Skin epidermis (tissue), 12 donors: ENCODE data around the gene PLXDC2.
"Not testable (repeated sequence)": the region's sequence is repeated elsewhere in the genome, so short reads cannot be mapped to it uniquely, and the experiment has no call there.

Source experiments
- H3K27ac ChIP-seq, 21 experiments: fragments of 200-600 bp; sonication (generic) in 11 of 21; one replicate each; pipeline ENCODE4 v1.5.0; 2020; ENCODE audit warnings: mild to moderate bottlenecking in 3 of 21, inconsistent platforms in 2 of 21, moderate library complexity in 2 of 21
- H3K4me3 ChIP-seq, 7 experiments: fragments of 200-600 bp; sonication (generic) in 2 of 7; one replicate each; pipeline ENCODE4 v1.5.0; 2020; ENCODE audit warnings: inconsistent platforms in 2 of 7, mild to moderate bottlenecking in 2 of 7, moderate library complexity in 1 of 7

PLXDC2 gene

DNA sequence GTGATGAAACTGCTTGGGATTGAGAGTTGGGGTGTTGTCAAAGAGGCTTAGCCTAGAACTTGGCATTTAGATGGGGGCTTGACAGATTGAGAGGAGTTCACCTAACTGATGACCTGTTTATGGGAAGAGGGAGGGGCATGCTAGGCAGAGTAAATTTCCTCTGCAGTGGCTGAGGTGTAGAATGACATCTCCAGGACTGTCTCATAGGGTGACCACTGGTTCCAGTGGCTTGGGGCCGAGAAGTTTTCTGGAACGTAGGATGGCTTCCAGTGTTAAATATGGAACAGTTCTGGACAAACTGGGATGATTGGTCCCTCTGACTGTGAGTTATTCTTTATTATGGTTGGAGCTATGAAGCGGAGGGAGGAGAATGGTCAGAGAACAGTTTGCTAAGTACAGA, 186.4 kb downstream of the PLXDC2 start:
- H3K4me3 ChIP-seq: no peak overlapping the region
- H3K27ac ChIP-seq: peak overlapping the region in 3 of 21 experiments; percentile 20 to 44 (median 26)

DNA sequence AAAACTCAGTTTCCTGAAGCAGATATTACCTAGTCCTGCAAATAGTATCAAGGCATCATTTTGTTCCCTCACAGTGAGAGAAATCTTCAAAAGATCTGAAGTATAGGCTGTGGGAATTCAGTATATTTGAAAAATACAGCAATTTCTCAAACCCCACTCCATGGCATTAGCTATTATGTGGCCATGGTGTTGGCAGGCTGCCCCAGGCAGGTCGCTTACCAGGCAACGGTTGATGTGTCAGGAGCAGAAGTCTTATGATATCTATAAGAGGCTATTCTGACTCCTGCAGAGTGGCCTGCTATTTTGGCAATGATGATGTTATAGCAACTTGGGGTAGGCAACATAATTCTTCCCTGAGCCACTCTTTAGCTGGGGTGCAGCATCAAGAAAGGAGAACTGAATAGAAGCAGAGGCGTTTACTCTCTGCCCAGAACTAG, 187.9 kb downstream of the PLXDC2 start:
- no peak overlapping the region for H3K4me3 ChIP-seq
- H3K27ac ChIP-seq: peak overlapping the region in 19 of 21 experiments; percentile 4 to 82 (median 57)

DNA sequence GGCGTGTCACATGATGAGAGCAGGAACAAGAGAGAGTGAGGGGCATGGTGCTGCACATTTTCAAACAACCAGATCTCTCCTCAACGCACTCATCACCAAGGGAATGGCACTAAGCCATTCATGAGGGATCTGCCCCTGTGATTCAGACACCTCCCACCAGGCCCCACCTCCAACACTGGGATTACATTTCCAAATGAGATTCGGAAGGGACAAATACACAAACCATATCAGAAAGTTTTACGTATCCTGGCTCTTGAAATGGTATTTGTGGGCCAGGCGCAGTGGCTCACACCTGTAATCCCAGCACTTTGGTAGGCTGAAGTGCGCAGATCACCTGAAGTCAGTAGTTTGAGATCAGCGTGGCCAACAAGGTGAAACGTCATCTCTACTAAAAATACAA, 189.4 kb downstream of the PLXDC2 start:
- Histone ChIP-seq H3K4me3 (no peak overlapping the region), H3K27ac (peak overlapping the region in 7 of 21 experiments; percentile 2 to 68 (median 32))

DNA sequence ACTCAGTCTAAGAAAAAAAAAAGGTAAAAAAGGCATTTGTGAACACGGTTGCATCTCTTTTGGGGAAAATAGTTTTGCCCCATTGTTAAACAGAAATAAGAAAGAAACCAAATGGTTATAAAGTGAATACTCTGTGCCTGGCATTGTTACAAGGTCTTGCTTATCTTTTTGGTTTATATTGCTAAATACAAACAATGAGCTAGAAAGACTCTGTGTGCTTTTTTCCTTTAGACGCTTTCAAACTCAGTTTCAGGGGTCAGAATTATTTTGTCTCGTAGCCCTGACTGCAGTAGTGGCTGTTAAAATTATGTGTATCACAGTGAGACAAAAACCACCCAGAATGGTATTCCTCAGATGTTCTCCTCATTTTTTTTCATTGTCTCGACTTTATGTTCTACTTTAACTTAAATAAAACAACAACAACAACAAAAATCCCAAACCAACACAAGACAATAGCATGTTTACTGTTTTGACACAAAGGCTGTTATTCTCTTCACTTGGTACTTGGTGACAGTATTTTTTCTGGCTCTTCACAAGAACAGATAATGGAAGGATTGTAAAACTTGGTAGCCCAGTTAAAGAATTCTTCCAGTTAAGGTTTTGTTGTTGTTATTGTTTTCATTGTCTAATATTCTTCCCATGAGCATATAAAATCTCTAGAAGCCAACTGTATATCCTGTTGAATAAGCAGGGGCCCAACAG, 190.1 kb downstream of the PLXDC2 start:
- H3K4me3 ChIP-seq: no peak overlapping the region
- peak overlapping the region in 2 of 21 experiments; percentile 2 to 32 for H3K27ac ChIP-seq

DNA sequence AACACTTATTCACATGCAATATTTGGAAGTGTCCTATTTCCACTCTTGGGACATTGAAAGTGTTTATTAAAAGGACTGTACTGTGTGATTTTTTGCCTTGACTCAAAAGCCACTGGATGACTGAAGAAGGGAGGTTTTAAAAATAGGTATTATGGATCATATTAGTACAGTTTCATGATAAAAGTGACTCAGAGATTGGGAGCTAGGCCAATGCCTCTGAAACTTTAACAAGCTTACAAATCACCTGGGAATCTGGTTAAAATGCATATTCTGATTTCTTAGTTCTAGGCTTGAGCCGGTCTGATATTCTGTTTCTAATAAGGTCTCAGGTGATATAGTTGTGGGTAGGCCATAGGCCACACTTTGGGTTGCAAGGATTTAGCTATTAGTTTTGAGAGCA, 191.2 kb downstream of the PLXDC2 start:
- H3K27ac ChIP-seq: no peak overlapping the region

DNA sequence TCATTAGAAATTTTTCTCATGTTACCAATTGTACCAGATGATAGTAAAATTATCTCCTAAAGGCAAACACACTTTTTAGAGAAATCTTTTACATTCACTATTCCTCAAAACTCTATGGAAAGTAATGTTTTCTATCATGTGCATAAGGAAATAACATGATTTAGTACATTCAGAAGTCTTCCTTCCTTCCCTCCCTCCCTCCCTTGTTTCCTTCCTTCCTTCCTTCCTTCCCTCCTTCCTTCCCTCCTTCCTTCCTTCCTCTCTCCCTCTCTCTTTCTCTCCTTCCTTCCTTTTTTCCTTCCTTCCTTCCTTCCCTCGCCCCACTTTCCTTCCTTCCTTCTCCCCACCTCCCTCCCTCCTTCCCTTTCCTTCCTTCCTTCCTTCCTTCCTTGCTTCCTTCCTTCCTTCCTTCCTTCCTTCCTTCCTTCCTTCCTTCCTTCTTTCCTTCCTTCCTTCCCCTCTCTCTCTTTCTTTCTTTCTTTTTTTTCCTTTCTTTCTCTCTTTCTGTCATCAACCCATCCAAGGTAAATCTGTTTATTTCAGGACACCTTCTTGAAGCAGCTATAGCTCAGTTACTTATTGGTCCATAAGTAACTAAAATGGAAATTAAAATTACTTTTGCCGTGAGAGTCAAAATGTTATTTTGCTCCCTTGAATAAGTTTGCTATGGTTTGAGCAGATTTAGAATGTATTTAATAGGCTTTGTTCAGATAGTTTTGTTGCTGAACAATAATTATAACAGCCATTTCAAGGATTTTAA, 197.9 kb downstream of the PLXDC2 start:
- Histone ChIP-seq H3K4me3 (no peak overlapping the region), H3K27ac (no peak overlapping the region)

More for the DNA sequence above, 191.2 kb downstream of the PLXDC2 start:
- no peak overlapping the region for H3K4me3 ChIP-seq

DNA sequence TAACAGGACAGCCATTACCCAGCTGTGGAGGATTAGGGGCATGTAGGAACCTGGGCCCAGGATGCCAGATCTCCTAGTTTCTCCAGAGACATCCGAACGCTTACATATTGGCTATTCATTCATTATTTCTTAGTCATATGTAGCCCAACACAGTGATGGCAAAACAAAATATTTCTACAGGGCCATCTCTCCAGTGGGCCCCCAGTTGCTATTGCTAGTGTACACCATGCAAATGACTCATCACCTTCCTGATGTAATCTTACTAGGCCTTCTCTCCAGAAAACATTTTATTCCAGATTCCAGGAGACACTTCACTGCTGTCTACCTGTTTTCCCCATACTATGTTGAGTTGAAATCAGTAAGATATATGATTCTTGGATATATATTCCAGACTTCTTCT, 201.7 kb downstream of the PLXDC2 start:
- H3K4me3 ChIP-seq: no peak overlapping the region
- no peak overlapping the region for H3K27ac ChIP-seq

DNA sequence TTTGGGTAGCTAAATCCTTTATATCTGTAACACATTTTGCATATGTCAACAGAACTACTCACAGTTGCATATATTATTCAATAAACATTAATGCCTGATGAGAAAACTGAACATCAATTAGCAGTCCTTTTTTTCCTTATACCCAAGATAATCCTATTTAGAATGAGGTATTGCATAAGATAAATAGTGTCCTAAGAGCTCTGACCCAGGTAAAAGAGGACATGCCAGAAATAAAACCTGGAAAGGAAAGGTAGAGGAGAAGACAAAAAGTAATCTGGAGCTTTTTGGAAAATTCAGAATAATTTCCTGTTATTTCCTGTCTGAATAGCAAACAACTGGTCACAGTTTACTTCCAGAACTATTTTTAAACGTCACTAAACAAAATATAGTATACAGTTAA, 204.4 kb downstream of the PLXDC2 start:
- no peak overlapping the region for H3K27ac ChIP-seq

DNA sequence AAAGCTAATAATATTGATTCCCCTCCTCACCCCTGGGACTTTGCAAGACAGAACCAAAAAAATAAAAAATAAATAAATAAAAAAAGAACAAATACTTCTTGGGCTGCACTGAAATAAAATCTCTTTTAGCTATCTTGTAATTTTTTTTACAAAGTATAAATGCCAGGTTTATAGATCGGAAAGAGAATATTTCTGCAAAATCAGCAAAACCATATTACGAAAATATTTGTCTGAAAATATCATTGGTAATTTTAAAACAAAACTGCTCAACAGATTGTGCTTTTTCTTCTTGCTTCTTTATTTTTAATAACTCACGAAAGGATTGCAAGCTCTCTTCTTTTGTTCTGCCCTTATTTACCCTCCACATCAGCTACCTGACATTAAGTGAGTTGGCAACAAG, 213.3 kb downstream of the PLXDC2 start:
- Histone ChIP-seq H3K27ac (no peak overlapping the region), H3K4me3 (no peak overlapping the region)

More for the DNA sequence above, 204.4 kb downstream of the PLXDC2 start:
- H3K4me3 ChIP-seq: no peak overlapping the region

DNA sequence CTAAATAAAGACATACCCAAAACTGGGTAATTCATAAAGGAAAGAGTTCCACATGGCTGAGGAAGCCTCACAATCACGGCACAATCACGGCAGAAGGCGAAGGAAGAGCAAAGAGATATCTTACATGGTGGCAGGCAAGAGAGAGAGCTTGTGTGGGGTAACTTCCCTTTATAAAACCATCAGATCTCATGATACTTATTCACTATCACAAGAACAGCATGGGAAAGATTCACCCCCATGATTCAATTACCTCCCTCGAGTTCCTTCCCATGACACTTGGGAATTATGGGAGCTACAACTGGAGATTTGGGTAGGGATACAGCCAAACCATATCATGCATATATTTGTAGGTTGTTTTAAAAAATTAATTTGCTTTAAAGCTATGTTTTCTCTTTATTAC, 217.2 kb downstream of the PLXDC2 start:
- H3K27ac ChIP-seq: no peak overlapping the region
- H3K4me3 ChIP-seq: no peak overlapping the region

DNA sequence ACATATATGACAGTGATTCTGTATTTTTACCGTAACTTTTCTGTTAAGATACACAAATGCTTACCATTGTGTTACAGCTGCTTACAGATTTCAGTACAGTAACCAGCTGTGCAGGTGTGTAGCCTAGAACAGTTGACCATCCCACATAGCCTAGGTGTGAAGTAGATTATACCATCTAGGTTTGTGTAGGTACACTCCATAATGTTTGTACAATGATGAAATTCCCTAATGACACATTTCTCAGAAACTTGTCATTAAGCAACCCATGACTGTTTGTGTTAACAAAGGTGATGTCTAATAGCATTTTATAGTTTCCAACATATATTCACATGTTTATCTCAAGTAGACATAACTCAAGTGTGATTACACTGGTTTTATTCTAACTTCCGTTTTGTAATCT, 218.5 kb downstream of the PLXDC2 start:
- H3K27ac ChIP-seq: no peak overlapping the region
- H3K4me3 ChIP-seq: no peak overlapping the region

DNA sequence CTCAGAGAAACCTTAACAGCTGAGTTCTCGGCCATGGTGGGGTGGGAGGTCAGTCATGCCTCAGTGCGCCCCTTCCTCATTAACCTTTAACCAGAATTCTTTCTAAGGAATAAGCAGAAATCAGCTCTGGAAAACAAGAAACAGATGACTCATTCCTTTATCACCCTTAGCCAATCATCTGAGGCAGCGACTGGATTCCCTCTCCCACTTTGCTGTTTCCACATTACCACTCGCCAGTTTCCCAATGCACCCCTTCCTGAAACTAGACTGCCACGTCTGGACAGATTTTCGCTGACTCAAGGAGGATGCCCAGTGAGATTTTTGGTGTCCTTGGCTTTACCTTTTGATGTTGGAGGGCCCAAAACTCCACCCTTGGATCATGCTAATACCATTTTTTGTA, 223.8 kb downstream of the PLXDC2 start:
- no peak overlapping the region for H3K4me3 ChIP-seq

DNA sequence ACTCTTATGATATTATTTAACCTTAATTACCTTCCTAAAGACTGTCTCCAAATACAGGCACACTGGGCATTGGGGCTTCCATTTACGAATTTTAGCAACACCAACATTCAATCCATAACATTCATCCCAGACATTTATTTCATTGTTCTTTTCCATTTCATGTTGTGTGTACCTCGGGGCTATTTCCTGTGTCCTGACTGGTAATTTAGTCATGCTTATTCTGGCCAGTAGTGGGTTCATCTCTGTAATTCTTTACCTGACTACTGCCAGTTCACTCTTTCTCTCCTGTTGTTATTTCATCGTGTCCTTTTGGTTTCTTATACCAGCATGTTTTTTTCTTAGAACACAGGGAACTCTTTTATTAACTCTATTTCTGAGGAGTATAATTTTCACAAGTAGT, 225.7 kb downstream of the PLXDC2 start:
- no peak overlapping the region for H3K27ac ChIP-seq
- no peak overlapping the region for H3K4me3 ChIP-seq

More for the DNA sequence above, 223.8 kb downstream of the PLXDC2 start:
- no peak overlapping the region for H3K27ac ChIP-seq

DNA sequence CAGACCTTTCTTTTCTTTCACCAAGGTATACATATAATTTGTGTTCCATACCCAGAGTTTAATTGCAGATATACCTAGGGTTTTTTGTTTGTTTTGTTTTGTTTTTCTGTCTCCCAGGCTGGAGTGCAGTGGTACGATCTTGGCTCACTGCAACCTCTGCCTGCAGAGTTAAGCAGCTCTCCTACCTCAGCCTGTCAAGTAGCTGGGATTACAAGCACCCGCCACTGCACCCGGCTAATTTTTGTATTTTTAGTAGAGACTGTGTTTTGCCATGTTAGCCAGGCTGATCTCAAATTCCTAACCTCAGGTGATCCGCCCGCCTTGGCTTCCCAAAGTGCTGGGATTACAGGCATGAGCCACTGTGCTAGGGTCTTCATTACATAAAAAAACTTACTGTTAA, 228.9 kb downstream of the PLXDC2 start:
- not testable (repeated sequence) for H3K27ac ChIP-seq, H3K4me3 ChIP-seq

DNA sequence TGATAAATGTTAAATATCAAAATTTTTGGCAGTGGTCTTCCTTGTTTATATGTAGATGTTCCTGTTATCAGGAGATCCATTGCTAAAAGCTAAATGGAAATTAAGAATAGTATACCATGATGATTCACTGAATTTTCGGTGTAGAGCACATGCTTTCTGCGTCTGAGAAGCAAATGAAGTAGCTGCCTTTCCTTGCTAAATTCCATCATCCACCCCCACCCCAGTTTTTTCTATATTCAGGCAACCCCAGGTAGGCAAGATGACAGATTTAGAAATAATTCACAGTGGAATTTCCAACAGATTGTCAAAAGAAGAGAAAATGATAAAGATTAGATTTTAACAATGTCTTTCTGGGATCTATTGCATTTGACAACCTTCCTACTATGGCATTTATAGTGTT, 231.9 kb downstream of the PLXDC2 start:
- H3K4me3 ChIP-seq: no peak overlapping the region
- H3K27ac ChIP-seq: no peak overlapping the region

DNA sequence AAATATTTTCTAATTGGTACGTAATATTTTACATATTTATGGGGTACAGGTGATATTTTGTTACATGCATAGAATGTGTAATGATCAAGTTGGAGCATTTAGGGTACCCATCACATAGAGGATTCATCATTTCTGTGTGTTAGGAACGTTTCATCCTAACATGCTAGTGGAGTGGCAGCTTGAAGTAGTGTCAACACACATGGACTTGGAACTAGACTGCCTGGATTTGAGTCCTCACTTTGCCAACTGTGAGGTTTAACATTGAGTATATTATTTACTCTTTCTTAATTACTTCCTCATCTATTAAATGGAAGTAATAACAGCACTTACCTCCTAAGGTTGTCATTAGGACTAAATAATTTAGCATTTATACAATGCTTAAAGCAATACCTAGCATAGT, 241.9 kb downstream of the PLXDC2 start:
- H3K4me3 ChIP-seq: no peak overlapping the region
- no peak overlapping the region for H3K27ac ChIP-seq

DNA sequence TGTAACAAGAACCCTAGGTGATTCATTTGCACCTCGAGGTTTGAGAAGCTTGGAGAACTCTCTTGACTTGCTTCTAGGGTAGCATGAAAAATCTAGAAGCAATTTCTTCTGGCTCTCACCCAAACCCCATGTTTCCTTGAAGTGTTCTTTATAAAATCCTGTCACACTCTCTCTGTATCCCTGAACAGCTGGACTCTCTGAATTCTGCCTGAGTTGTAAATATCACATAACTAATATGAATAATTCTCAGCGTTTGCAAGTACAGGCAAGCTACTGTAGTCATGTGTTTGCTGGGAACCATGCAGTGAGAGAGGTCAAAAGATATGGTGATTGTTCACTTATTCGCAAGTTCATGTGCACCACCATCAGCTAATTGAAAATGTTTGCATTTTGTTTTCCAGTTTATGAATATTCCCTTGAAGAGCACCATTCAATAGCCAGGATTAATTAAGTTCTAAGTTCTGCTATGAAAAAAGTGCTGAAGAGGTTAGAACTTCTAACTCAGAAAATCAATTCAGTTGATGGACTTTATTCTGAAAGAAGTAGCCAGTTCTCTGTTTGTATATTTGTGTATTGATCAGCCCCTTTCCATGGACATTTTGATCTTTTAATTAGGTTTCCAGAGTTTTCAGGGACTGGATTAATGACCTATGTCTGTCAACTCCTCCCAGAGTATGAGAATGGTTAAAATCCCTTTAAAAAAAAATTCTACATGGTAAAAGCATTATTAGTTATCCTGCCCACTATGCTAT, 243.0 kb downstream of the PLXDC2 start:
- Histone ChIP-seq H3K4me3 (no peak overlapping the region), H3K27ac (no peak overlapping the region)

DNA sequence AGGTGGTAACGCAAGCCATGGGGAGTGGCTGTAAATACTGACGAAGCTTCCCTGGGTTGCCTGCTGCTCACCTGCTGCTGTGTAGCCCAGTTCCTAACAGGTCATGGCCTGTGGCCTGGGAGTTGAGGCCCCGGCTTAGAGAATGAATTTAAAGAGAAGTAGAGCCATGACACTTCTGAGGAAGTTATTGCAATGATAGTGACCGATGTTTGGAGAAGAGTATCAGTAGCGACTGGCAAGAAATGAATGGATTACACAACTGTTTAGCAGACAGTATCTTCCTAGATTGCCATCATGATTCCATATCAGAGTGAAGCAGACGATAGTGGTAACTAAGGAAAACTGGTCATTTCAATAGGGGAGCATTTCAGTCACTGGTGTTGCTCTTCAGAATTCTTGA, 249.6 kb downstream of the PLXDC2 start:
- Histone ChIP-seq H3K27ac (no peak overlapping the region), H3K4me3 (no peak overlapping the region)

DNA sequence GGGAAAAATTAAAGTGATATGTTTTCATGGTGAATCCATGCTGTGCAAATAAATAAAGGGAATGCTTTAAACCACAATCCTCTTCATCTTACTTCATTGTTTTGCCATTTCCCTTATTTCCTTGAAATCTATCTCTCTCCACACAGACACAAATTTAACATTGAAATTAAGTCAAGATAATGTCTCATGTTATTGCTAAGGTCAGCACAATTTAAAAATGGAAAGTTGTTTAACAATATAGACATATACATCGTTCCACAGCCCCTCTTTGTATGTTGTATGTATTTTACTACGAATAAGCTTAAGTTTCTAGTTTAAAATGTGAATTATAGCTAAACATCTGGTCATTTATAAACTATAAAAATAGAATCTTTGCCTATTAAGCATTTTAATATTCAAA, 256.9 kb downstream of the PLXDC2 start:
- no peak overlapping the region for H3K27ac ChIP-seq
- no peak overlapping the region for H3K4me3 ChIP-seq

DNA sequence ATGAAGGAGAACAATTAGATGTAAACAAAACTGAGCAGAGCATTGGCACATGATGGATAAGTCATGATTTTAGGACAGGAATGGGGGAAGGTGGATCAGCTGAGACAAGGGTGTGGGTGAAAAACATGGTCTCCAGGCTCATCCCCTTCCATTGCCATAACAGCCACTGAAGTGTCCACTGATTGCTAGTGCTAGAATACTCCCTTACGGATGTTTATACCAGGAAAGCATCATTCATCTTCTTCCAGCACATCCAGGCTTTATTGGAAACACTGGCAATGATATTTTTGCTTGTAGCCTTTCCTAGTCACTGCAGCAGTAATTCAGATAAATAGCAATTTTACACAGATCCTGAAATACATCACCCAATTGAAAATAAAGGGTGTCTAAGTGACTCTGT, 259.5 kb downstream of the PLXDC2 start:
- Histone ChIP-seq H3K4me3 (no peak overlapping the region), H3K27ac (no peak overlapping the region)

DNA sequence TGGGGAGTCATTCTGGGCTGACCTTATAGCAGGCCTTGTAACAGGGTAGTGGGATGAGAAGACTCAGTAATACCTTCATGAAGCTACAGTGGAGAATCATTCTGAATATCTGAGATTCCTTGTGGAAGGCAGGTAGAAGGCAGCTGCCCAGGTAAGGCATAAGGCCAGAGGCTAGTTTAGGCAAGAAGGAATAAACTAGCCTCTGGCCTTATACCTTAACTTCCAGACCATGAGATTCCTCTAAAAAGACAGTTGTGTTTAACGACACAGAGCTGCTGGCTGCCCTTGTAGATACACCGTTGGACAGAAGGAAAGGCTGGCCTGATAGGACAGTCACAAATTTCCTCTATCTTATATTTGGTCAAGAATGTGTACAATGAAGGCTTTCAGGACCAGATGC, 268.2 kb downstream of the PLXDC2 start:
- Histone ChIP-seq H3K4me3 (no peak overlapping the region), H3K27ac (no peak overlapping the region)
